Upper lobe of right lung (tissue), 1 donor: ENCODE results near the gene KAZALD1. TPM values are rescaled to one million over a fixed set of nuclear protein-coding genes. Genes with fewer than 3 reads are reported as not detected.
"Not testable (repeated sequence)": the region's sequence is repeated elsewhere in the genome, so short reads cannot be mapped to it uniquely, and the experiment has no call there.

Experiments used
- ATAC-seq: fragments of 200-7000 bp; cut with Tn5 transposase; one replicate; pipeline ENCODE4 v1.9.1; 2020; ENCODE audit warnings: mild to moderate bottlenecking, moderate library complexity
- DNase-seq: peaks from one replicate; pipeline ENCODE4 v3.0.0-alpha.2; 2020
- H3K27ac ChIP-seq: fragments of 200-600 bp; one replicate; pipeline ENCODE4 v1.8.0; 2022
- H3K27me3 ChIP-seq: fragments of 200-600 bp; one replicate; pipeline ENCODE4 v1.8.0; 2022; ENCODE audit warnings: mild to moderate bottlenecking
- H3K36me3 ChIP-seq: fragments of 200-600 bp; one replicate; pipeline ENCODE4 v1.8.0; 2022
- H3K4me1 ChIP-seq: fragments of 200-600 bp; one replicate; pipeline ENCODE4 v1.8.0; 2022
- H3K4me3 ChIP-seq: fragments of 200-600 bp; one replicate; pipeline ENCODE4 v1.8.0; 2022; ENCODE audit warnings: mild to moderate bottlenecking
- H3K9me3 ChIP-seq: fragments of 200-600 bp; one replicate; pipeline ENCODE4 v1.8.0; 2022
- intact Hi-C: fragments of 100-400 bp; cut with DNase I; formaldehyde crosslinking; loops from one replicate; pipeline ENCODE4 v1.11.0; 2022
- total RNA-seq: library from RNA; stranded (reverse); fragmentation: NEBNext Ultra II Directional; extraction: Animal tissue kit (Norgen Biotek cat#: 25700); gene quantifications from one replicate; pipeline ENCODE4 v1.2.1, GENCODE V29; 2021
- TF ChIP-seq, protein P1 (sequence below): fragments of 200-600 bp; IDR thresholded peaks from one replicate; pipeline ENCODE4 v1.8.0; 2022; ENCODE audit warnings: antibody characterized with exemption
- donor health status: DM: no; HTN: yes; CAD: no; lungs with severe emphysema.

KAZALD1 gene
- total RNA-seq, 1 donor from 2014 or later = 8.4 TPM

DNA sequence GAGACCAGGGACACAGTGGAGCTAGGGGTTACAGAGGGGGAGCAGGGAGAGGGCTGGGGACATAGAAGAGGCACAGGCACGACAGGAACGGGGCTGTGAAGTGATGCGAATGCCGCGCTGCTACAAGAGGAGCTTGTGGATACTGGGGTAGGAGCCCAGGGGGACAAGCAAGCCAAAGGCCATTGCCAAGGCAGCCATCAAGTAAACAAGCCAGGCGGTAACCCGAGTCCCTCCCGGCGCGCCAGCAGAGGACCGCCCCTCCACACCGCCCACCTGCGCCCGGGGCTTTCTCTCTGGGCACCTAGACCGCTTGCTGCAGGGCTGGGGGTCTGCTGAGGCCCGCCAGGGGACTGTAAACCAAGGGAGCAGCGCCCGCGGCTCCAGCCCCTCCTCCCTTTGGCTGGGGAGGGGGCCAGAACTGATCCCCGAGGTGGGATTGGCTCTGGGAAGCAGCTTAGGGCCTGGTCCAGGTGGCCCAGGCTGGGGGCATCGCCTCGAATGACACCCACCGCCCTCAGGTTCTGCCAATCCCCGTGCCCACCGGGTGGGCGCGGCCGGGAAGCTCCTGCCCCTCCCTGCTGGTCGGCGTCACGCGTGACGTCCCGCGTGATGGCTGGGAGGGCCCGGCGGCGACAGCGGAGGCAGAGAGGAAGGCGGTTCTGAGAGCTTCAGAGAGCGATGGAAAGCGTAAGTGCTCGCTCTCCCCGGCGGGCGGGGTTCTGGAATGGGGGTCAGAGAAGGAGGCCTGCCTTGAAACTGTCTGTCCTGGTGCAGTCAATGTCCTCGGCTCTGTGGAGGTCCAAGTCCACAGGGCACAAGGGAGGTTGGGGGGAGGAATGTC is 29.8 kb upstream of the KAZALD1 start:
- H3K27me3 ChIP-seq = no peaks in the 10 kb centered on the region
- no peaks in the 10 kb centered on the region for H3K9me3 ChIP-seq
- ATAC-seq (peak; percentile 74), DNase-seq (peak; percentile 92)
- peaks cover 26% of the 10 kb centered on the region for H3K36me3 ChIP-seq
- H3K4me3 ChIP-seq = peak overlapping the region; percentile 89
- H3K4me1 ChIP-seq = peaks cover 13% of the 10 kb centered on the region
- intact Hi-C loops = loop anchor here (5.0 kb wide), 1 partner anchor 35 kb away; no protein-coding TSS in a partner anchor
- TF ChIP-seq, protein P1, sequence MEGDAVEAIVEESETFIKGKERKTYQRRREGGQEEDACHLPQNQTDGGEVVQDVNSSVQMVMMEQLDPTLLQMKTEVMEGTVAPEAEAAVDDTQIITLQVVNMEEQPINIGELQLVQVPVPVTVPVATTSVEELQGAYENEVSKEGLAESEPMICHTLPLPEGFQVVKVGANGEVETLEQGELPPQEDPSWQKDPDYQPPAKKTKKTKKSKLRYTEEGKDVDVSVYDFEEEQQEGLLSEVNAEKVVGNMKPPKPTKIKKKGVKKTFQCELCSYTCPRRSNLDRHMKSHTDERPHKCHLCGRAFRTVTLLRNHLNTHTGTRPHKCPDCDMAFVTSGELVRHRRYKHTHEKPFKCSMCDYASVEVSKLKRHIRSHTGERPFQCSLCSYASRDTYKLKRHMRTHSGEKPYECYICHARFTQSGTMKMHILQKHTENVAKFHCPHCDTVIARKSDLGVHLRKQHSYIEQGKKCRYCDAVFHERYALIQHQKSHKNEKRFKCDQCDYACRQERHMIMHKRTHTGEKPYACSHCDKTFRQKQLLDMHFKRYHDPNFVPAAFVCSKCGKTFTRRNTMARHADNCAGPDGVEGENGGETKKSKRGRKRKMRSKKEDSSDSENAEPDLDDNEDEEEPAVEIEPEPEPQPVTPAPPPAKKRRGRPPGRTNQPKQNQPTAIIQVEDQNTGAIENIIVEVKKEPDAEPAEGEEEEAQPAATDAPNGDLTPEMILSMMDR = peak; percentile 2
- H3K27ac ChIP-seq = peak overlapping the region; percentile 94

DNA sequence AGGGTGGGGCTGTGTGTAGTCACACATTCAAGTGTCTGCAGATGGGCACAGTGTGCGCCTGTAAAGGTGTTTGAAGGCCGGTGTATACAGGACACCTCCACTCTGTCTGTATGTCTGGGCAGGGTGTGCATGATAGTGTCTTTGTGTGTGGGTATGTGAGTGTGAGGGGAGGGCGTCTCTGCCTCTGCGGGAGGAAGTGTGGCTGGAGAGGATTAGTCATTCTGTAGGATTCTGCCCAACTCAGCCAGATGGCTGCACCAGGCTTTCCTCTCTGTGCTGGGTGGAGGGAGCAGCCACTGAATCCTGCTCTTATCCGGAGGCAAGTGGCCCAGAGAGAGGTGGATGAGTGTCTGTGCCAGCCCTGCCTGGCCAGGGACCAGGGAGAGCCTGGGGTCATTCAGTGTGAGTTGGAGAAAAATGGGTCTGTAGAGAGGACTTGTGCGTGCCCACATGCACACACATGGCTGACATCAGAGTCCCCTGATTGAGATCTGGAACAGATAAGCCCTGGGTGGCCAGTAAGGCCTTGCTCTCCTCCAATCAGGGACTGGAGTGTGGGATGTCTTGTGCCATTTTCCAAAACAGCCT is 29.1 kb upstream of the KAZALD1 start:
- Histone ChIP-seq H3K4me3 (peak overlapping the region; percentile 89), H3K27ac (peak overlapping the region; percentile 94), H3K4me1 (peaks cover 13% of the 10 kb centered on the region), H3K9me3 (no peaks in the 10 kb centered on the region), H3K27me3 (no peaks in the 10 kb centered on the region), H3K36me3 (peaks cover 33% of the 10 kb centered on the region)
- TF ChIP-seq, protein P1 = no peak
- peak; percentile 63 for ATAC-seq
- intact Hi-C loops = loop anchor here (5.0 kb wide), 1 partner anchor 35 kb away; no protein-coding TSS in a partner anchor
- DNase-seq = no peak

DNA sequence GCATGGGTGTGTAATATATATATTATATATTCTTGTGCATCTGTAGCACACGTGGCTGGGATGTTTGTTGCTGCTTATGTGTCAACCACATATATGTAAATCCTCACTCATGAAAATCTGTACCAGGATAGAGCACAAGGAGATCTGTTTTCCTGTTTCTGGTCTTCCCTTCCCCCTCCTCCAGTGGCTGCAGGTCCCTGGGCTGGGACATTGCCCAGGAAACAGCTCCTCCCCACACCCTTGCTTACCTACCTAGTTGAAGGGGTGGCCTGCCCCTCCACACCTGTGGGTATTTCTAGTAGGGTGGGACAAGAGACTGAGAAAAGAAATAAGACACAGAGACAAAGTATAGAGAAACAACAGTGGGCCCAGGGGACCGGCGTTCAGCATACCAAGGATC is 28.5 kb upstream of the KAZALD1 start:
- Histone ChIP-seq H3K4me3 (peak overlapping the region; percentile 89), H3K36me3 (peaks cover 38% of the 10 kb centered on the region), H3K27ac (peak overlapping the region; percentile 94), H3K4me1 (peaks cover 13% of the 10 kb centered on the region), H3K27me3 (no peaks in the 10 kb centered on the region), H3K9me3 (no peaks in the 10 kb centered on the region)
- no peak for DNase-seq
- intact Hi-C loops = loop anchor here (5.0 kb wide), 1 partner anchor 34 kb away; no protein-coding TSS in a partner anchor
- TF ChIP-seq, protein P1 = no peak
- ATAC-seq = no peak

DNA sequence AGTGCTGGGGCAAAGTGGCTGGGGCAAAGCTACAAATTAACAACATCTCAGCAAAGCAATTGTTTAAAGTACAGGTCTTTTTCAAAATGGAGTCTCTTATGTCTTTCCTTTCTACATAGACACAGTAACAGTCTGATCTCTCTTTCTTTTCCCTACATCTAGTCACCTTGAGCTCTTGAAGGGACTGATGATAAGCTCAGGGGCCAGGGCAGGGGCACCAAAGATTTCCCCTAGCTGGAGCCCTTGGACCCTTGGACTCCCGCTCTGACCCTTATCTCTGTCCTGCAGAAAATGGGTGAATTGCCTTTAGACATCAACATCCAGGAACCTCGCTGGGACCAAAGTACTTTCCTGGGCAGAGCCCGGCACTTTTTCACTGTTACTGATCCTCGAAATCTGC is 27.4 kb upstream of the KAZALD1 start:
- DNase-seq, H3K4me3 ChIP-seq, H3K27ac ChIP-seq, ATAC-seq, H3K27me3 ChIP-seq, H3K9me3 ChIP-seq: not testable (repeated sequence)
- H3K4me1 ChIP-seq = peaks cover 13% of the 10 kb centered on the region
- intact Hi-C loops = loop anchor here (5.0 kb wide), 1 partner anchor 33 kb away; no protein-coding TSS in a partner anchor
- H3K36me3 ChIP-seq = peaks cover 49% of the 10 kb centered on the region

DNA sequence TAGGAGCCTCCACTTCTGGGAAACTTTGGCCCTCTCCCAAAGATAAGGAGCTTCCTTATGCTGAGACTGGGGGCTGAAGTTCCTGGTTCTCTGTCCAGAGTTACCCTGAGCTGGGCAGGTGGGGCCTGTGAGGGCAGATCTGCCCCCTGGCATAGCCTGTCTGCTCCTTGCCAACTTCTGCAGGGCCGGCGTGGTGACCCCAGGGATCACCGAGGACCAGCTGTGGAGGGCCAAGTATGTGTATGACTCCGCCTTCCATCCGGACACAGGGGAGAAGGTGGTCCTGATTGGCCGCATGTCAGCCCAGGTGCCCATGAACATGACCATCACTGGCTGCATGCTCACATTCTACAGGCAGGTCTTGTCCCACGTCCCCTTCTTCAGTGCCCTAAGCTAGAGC is 26.5 kb upstream of the KAZALD1 start:
- no peak for DNase-seq
- no peaks in the 10 kb centered on the region for H3K9me3 ChIP-seq

More for the DNA sequence above, 26.5 kb upstream of the KAZALD1 start:
- TF ChIP-seq, protein P1 = no peak
- Histone ChIP-seq H3K27ac (no peak overlapping the region), H3K4me3 (no peak overlapping the region), H3K27me3 (no peaks in the 10 kb centered on the region), H3K36me3 (peaks cover 57% of the 10 kb centered on the region), H3K4me1 (peaks cover 13% of the 10 kb centered on the region)
- intact Hi-C loops = no loop called here
- ATAC-seq = no peak
